ENCODE measurements around the gene USH1C. TPM values are rescaled to one million over a fixed set of nuclear protein-coding genes. Genes with fewer than 3 reads are reported as not detected.

Gene USH1C
- total and polyA plus RNA-seq, 9 donors, result 0.25 to 1.2 (median 1.00) TPM; not detected in 5

- no peaks in the 10 kb centered on the region for H3K36me3 ChIP-seq
- 46 to 69% (median 46%) methylated on average over 6 of the region's 6 CpGs for WGBS, 3 donors
- no peaks in the 10 kb centered on the region for H3K27me3 ChIP-seq
- DNase-seq, result no peak
- H3K4me3 ChIP-seq, result no peak overlapping the region
- intact Hi-C loops (cut with DNase I), result no loop called here
- no peak for TF ChIP-seq EP300 (IDR thresholded peaks at IDR 0.05)
- TF ChIP-seq POLR2A (IDR thresholded peaks at IDR 0.05), result no peak
- TF ChIP-seq CTCF (IDR thresholded peaks at IDR 0.05), result no peak
- no peaks in the 10 kb centered on the region for H3K9me3 ChIP-seq
- H3K4me1 ChIP-seq (ENCODE audit: insufficient read depth), result no peaks in the 10 kb centered on the region
- H3K27ac ChIP-seq, result no peak overlapping the region
These were observed 50.2 kb downstream of the USH1C start for GRCh38 chr11:17494019-17494418.

DNA sequence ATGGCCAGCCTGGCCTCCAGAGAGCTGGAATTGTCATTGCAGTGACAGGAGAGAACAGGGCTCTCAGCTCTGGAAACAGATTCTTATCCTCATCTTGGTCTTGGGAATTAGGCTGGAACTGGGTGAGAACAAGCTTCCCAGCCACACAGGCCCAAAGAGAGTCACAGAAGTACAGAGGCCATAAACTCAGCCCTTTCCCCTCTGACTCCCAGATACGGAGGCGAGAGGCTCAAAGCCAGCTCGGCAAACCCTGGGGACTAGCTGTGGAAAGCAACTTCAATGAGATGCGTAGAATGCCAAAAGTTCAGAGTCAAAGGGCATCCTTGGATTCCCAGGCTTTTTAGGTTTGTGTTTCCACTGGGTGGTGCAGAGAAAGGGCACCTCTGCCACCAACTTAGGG lies 53.3 kb downstream of the USH1C start:
- no peak for DNase-seq
- TF ChIP-seq CTCF (IDR thresholded peaks at IDR 0.05) (no peak), POLR2A (IDR thresholded peaks at IDR 0.05) (no peak), EP300 (IDR thresholded peaks at IDR 0.05) (no peak)
- intact Hi-C loops (cut with DNase I), result no loop called here
- no peaks in the 10 kb centered on the region for H3K36me3 ChIP-seq
- no peak overlapping the region for H3K4me3 ChIP-seq
- no peaks in the 10 kb centered on the region for H3K9me3 ChIP-seq
- WGBS, 3 donors, result 49 to 68% (median 60%) methylated on average over 4 of the region's 4 CpGs
- no peak overlapping the region for H3K27ac ChIP-seq
- no peaks in the 10 kb centered on the region for H3K27me3 ChIP-seq
- H3K4me1 ChIP-seq (ENCODE audit: insufficient read depth), result no peaks in the 10 kb centered on the region

DNA sequence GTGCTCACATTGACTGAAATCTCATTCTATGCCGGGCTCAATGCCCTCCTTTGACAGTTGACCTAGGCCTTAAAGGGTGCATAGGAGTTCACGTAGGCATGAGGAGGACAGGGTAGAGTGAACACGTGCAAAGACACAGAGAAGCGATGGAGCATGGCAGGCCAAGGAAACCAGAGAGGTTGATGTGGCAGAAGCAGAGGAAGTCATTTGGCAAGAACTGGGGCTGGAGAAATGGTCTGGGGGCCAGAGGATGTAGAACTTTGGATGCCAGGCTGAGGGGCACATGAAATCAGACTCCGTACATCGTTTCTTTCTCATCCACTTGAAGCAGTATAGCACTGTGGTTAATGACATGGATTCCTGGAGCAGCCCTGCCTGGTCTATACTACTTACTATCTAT lies 54.0 kb downstream of the USH1C start:
- H3K27ac ChIP-seq, result no peak overlapping the region
- DNase-seq, result no peak
- H3K4me1 ChIP-seq (ENCODE audit: insufficient read depth), result no peaks in the 10 kb centered on the region
- 81 to 90% (median 87%) methylated on average over 6 of the region's 6 CpGs for WGBS, 3 donors
- no peaks in the 10 kb centered on the region for H3K36me3 ChIP-seq
- H3K27me3 ChIP-seq, result no peaks in the 10 kb centered on the region
- H3K4me3 ChIP-seq, result no peak overlapping the region
- TF ChIP-seq CTCF (IDR thresholded peaks at IDR 0.05) (no peak), POLR2A (IDR thresholded peaks at IDR 0.05) (no peak), EP300 (IDR thresholded peaks at IDR 0.05) (no peak)
- intact Hi-C loops (cut with DNase I), result no loop called here
- no peaks in the 10 kb centered on the region for H3K9me3 ChIP-seq

GRCh38 chr11:17489751-17490150 lies 54.5 kb downstream of the USH1C start:
- Histone ChIP-seq H3K9me3 (no peaks in the 10 kb centered on the region), H3K27me3 (no peaks in the 10 kb centered on the region), H3K4me1 (ENCODE audit: insufficient read depth) (no peaks in the 10 kb centered on the region), H3K36me3 (no peaks in the 10 kb centered on the region), H3K4me3 (no peak overlapping the region), H3K27ac (no peak overlapping the region)
- DNase-seq, result no peak
- WGBS, 3 donors, result 66 to 70% (median 68%) methylated on average over 5 of the region's 5 CpGs
- intact Hi-C loops (cut with DNase I), result no loop called here
- no peak for TF ChIP-seq EP300 (IDR thresholded peaks at IDR 0.05)
- TF ChIP-seq CTCF (IDR thresholded peaks at IDR 0.05), result no peak
- TF ChIP-seq POLR2A (IDR thresholded peaks at IDR 0.05), result no peak

DNA sequence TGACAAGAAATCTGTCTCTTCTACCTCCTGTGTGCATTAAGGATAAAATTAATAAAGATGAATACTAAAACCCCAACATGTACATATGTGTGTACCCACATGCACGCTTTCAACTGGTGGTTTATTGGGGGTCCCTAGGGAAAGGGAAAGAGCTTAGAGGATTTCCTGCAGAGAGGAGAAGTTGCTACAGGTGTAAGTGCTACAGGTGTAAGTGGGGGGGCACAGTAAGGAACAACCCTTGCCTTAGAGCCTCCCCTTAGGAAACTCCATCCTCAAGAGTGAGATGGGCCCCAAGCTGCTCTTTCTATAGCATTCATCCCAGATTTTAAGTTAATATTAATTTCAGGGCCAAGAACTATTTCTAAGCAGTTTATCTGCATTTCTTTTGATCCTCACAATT lies 55.7 kb downstream of the USH1C start:
- no peaks in the 10 kb centered on the region for H3K36me3 ChIP-seq
- WGBS, 3 donors, result 80 to 89% (median 87%) methylated on average over 1 of the region's 1 CpG
- no peaks in the 10 kb centered on the region for H3K9me3 ChIP-seq
- no peak for DNase-seq
- intact Hi-C loops (cut with DNase I), result no loop called here
- no peak overlapping the region for H3K4me3 ChIP-seq
- H3K27me3 ChIP-seq, result no peaks in the 10 kb centered on the region
- no peaks in the 10 kb centered on the region for H3K4me1 ChIP-seq (ENCODE audit: insufficient read depth)
- no peak overlapping the region for H3K27ac ChIP-seq
- TF ChIP-seq POLR2A (IDR thresholded peaks at IDR 0.05) (no peak), EP300 (IDR thresholded peaks at IDR 0.05) (no peak), CTCF (IDR thresholded peaks at IDR 0.05) (no peak)

Measured in ovary (tissue), 9 donors.